Mesothelial cell of epicardium (in vitro differentiated cells): ENCODE data around the gene SEPHS1. TPM values are rescaled to one million over a fixed set of nuclear protein-coding genes. Genes with fewer than 3 reads are reported as not detected.

ENCODE experiments used
- DNase-seq, 2 experiments: peaks; one replicate each; pipeline ENCODE4 v3.0.0; 2021; ENCODE audit warnings: low spot score in 2 of 2; ENCODE audit not compliant: unreplicated experiment in 2 of 2
- H3K27ac Mint-ChIP-seq: 2 replicates; pipeline ENCODE4 v1.8.0; 2021; ENCODE audit warnings: mixed read lengths
- H3K27me3 Mint-ChIP-seq: 2 replicates; pipeline ENCODE4 v1.8.0; 2021; ENCODE audit warnings: low read depth, mixed read lengths
- H3K36me3 Mint-ChIP-seq: 2 replicates; pipeline ENCODE4 v1.8.0; 2021; ENCODE audit warnings: mixed read lengths
- H3K4me1 Mint-ChIP-seq: 2 replicates; pipeline ENCODE4 v1.8.0; 2021; ENCODE audit warnings: mixed read lengths
- H3K4me3 Mint-ChIP-seq: 2 replicates; pipeline ENCODE4 v1.8.0; 2021; ENCODE audit warnings: mild to moderate bottlenecking, moderate library complexity, mixed read lengths
- H3K9me3 Mint-ChIP-seq: 2 replicates; pipeline ENCODE4 v1.8.0; 2021; ENCODE audit warnings: mixed read lengths
- CTCF ChIP-seq: fragments of 200-600 bp; sonication (generic); IDR thresholded peaks from one replicate; pipeline ENCODE4 v1.5.0; 2021; ENCODE audit warnings: antibody characterized with exemption; ENCODE audit not compliant: unreplicated experiment
- total RNA-seq: library from RNA; stranded (reverse); gene quantifications from 3 replicates; pipeline ENCODE4 v1.2.1, GENCODE V29; 2021

SEPHS1 gene
- total RNA-seq, 1 donor from 2014 or later: 80.4 TPM

GRCh38 chr10:13272164-13272571, 75.9 kb downstream of the SEPHS1 start:
- Mint-ChIP-seq H3K4me3 (no peak overlapping the region), H3K36me3 (no peaks in the 10 kb centered on the region), H3K4me1 (peaks cover 6% of the 10 kb centered on the region), H3K27ac (peak overlapping the region; percentile 53), H3K27me3 (no peaks in the 10 kb centered on the region), H3K9me3 (no peaks in the 10 kb centered on the region)
- no peak for DNase-seq
- no peak for TF ChIP-seq CTCF

- no peaks in the 10 kb centered on the region for H3K27me3 Mint-ChIP-seq
- H3K36me3 Mint-ChIP-seq: no peaks in the 10 kb centered on the region
- no peak overlapping the region for H3K4me3 Mint-ChIP-seq
- H3K27ac Mint-ChIP-seq: peak overlapping the region; percentile 53
- DNase-seq: no peak
- H3K9me3 Mint-ChIP-seq: no peaks in the 10 kb centered on the region
- no peak for TF ChIP-seq CTCF
- H3K4me1 Mint-ChIP-seq: peaks cover 6% of the 10 kb centered on the region
Observed at GRCh38 chr10:13271552-13272163, 76.4 kb downstream of the SEPHS1 start.

GRCh38 chr10:13270877-13271551, 77.1 kb downstream of the SEPHS1 start:
- Mint-ChIP-seq H3K4me1 (peaks cover 6% of the 10 kb centered on the region), H3K36me3 (no peaks in the 10 kb centered on the region), H3K4me3 (no peak overlapping the region), H3K27ac (peak overlapping the region; percentile 53), H3K9me3 (no peaks in the 10 kb centered on the region), H3K27me3 (no peaks in the 10 kb centered on the region)
- no peak for DNase-seq
- no peak for TF ChIP-seq CTCF

GRCh38 chr10:13268841-13269240, 79.3 kb downstream of the SEPHS1 start:
- peaks cover 1% of the 10 kb centered on the region for H3K27me3 Mint-ChIP-seq
- TF ChIP-seq CTCF: no peak
- H3K4me3 Mint-ChIP-seq: no peak overlapping the region
- peak overlapping the region; percentile 2 for H3K27ac Mint-ChIP-seq
- DNase-seq: no peak
- H3K4me1 Mint-ChIP-seq: peaks cover 6% of the 10 kb centered on the region
- no peaks in the 10 kb centered on the region for H3K9me3 Mint-ChIP-seq
- H3K36me3 Mint-ChIP-seq: no peaks in the 10 kb centered on the region

GRCh38 chr10:13268310-13268709, 79.8 kb downstream of the SEPHS1 start:
- Mint-ChIP-seq H3K27ac (no peak overlapping the region), H3K4me3 (no peak overlapping the region)
- DNase-seq: no peak

More at GRCh38 chr10:13268310-13268709, 79.8 kb downstream of the SEPHS1 start:
- H3K27me3 Mint-ChIP-seq: peaks cover 3% of the 10 kb centered on the region
- H3K4me1 Mint-ChIP-seq: peaks cover 6% of the 10 kb centered on the region
- TF ChIP-seq CTCF: no peak
- peaks cover under 1% of the 10 kb centered on the region for H3K9me3 Mint-ChIP-seq
- H3K36me3 Mint-ChIP-seq: no peaks in the 10 kb centered on the region

Other genes starting within 250 kb of the SEPHS1 start
- gene OPTN, start 248.1 kb downstream of the SEPHS1 start, total RNA-seq: 33.3 to 36.8 TPM (median 33.7 TPM) in 3 replicates
- gene MCM10, start 186.7 kb downstream of the SEPHS1 start, total RNA-seq: 10.4 to 14.8 TPM (median 12.5 TPM) in 3 replicates
- gene UCMA, start 113.9 kb downstream of the SEPHS1 start, total RNA-seq: not detected in 3 replicates
- gene PHYH, start 48.2 kb downstream of the SEPHS1 start, total RNA-seq: 12.0 to 13.2 TPM (median 12.6 TPM) in 3 replicates
- gene BEND7, start 180.7 kb upstream of the SEPHS1 start, total RNA-seq: 37.9 to 40.7 TPM (median 38.2 TPM) in 3 replicates
- 18.9 to 19.8 TPM (median 19.0 TPM) in 3 replicates for gene PRPF18, start 238.7 kb upstream of the SEPHS1 start, total RNA-seq